ENCODE measurements around the gene TTC39C. TPM values are rescaled to one million over a fixed set of nuclear protein-coding genes. Genes with fewer than 3 reads are reported as not detected.

TTC39C gene
- polyA plus RNA-seq, 3 donors = 4.3 to 29.5 (median 8.3) TPM

DNA sequence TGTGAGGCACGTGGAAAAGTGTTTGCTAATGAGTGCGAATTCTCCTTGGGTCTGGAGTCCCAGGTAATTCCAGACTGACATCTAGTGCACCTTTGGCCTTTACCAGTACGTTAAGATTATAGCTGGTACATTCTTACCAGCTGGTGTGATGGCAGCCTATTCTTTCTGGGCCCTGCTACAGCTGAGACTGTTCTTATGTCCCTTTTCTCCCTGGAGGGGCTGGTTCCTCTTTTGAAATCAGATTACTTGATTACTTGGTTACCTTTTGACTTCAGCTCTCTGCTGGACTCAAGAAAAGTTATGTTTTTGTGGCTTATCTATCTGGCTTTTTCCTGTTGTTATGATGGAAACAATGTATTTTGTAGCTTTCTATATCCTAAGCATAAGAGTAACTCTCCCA, 138.8 kb downstream of the TTC39C start:
- H3K36me3 ChIP-seq (replicated peaks in 1 of 2; ENCODE audit: control insufficient read depth in 1 of 2, insufficient read depth in 2 of 2, low read length in 2 of 2) = peaks cover 4 to 39% of the 10 kb centered on the region in 2 donors
- Mint-ChIP-seq H3K4me1 (no peaks in the 10 kb centered on the region), H3K27me3 (ENCODE audit: low read depth in 3 of 3) (peaks cover 0 to 1% (median 0%) of the 10 kb centered on the region in 3 donors), H3K36me3 (peaks cover 40 to 47% of the 10 kb centered on the region in 2 donors), H3K9me3 (peaks cover 0 to 4% (median 0%) of the 10 kb centered on the region in 7 donors), H3K4me3 (no peak overlapping the region), H3K27ac (no peak overlapping the region)
- TF ChIP-seq, protein P1, sequence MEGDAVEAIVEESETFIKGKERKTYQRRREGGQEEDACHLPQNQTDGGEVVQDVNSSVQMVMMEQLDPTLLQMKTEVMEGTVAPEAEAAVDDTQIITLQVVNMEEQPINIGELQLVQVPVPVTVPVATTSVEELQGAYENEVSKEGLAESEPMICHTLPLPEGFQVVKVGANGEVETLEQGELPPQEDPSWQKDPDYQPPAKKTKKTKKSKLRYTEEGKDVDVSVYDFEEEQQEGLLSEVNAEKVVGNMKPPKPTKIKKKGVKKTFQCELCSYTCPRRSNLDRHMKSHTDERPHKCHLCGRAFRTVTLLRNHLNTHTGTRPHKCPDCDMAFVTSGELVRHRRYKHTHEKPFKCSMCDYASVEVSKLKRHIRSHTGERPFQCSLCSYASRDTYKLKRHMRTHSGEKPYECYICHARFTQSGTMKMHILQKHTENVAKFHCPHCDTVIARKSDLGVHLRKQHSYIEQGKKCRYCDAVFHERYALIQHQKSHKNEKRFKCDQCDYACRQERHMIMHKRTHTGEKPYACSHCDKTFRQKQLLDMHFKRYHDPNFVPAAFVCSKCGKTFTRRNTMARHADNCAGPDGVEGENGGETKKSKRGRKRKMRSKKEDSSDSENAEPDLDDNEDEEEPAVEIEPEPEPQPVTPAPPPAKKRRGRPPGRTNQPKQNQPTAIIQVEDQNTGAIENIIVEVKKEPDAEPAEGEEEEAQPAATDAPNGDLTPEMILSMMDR (IDR thresholded peaks at IDR 0.05) = no peak
- no peaks in the 10 kb centered on the region for H4K20me1 ChIP-seq (ENCODE audit: insufficient read depth, low read length)
- no peaks in the 10 kb centered on the region for H3K79me2 ChIP-seq (ENCODE audit: insufficient read depth, low read length)
- intact Hi-C loops (cut with micrococcal nuclease) = no loop called here
- no peak overlapping the region for H3K4me2 ChIP-seq (replicated peaks; ENCODE audit: extremely low read depth, low read length, poor library complexity, severe bottlenecking)
- H3K4me1 ChIP-seq (ENCODE audit: control insufficient read depth in 1 of 2, insufficient read depth in 2 of 2, low read length in 2 of 2) = no peaks in the 10 kb centered on the region
- no peak overlapping the region for H2AFZ ChIP-seq (ENCODE audit: insufficient read depth, low read depth, low read length, poor library complexity, severe bottlenecking)
- H3K27me3 ChIP-seq (ENCODE audit: control insufficient read depth in 2 of 2, insufficient read depth in 2 of 2, low read length in 2 of 2) = no peaks in the 10 kb centered on the region
- no peak overlapping the region for H3K9ac ChIP-seq (ENCODE audit: insufficient read depth, low read length, poor library complexity, severe bottlenecking)
- H3K27ac ChIP-seq (ENCODE audit: low read depth in 1 of 2, low read length in 2 of 2) = no peak overlapping the region
- no peak overlapping the region for H3K4me3 ChIP-seq (replicated peaks in 1 of 3; ENCODE audit: low read depth in 2 of 3, low read length in 3 of 3)
- DNase-seq = no peak
- WGBS (ENCODE audit: insufficient coverage) = 100% methylated on average over 2 of the region's 3 CpGs
- no peaks in the 10 kb centered on the region for H3K9me3 ChIP-seq (replicated peaks in 1 of 2; ENCODE audit: control insufficient read depth in 1 of 2, insufficient read depth in 1 of 2, low read length in 2 of 2)

GRCh38 chr18:24157855-24158254, 143.3 kb downstream of the TTC39C start:
- Mint-ChIP-seq H3K9me3 (no peaks in the 10 kb centered on the region), H3K4me1 (no peaks in the 10 kb centered on the region), H3K27me3 (ENCODE audit: low read depth in 3 of 3) (peaks cover 0 to 1% (median 0%) of the 10 kb centered on the region in 3 donors), H3K36me3 (peaks cover 57 to 60% of the 10 kb centered on the region in 2 donors), H3K4me3 (no peak overlapping the region), H3K27ac (no peak overlapping the region)
- no peaks in the 10 kb centered on the region for H3K9me3 ChIP-seq (replicated peaks in 1 of 2; ENCODE audit: control insufficient read depth in 1 of 2, insufficient read depth in 1 of 2, low read length in 2 of 2)
- H3K4me2 ChIP-seq (replicated peaks; ENCODE audit: extremely low read depth, low read length, poor library complexity, severe bottlenecking) = no peak overlapping the region
- no peaks in the 10 kb centered on the region for H3K79me2 ChIP-seq (ENCODE audit: insufficient read depth, low read length)
- H3K4me3 ChIP-seq (replicated peaks in 1 of 3; ENCODE audit: low read depth in 2 of 3, low read length in 3 of 3) = no peak overlapping the region
- H3K9ac ChIP-seq (ENCODE audit: insufficient read depth, low read length, poor library complexity, severe bottlenecking) = no peak overlapping the region
- H4K20me1 ChIP-seq (ENCODE audit: insufficient read depth, low read length) = no peaks in the 10 kb centered on the region
- TF ChIP-seq, protein P1 (IDR thresholded peaks at IDR 0.05) = no peak
- DNase-seq = no peak
- intact Hi-C loops (cut with micrococcal nuclease) = no loop called here
- WGBS (ENCODE audit: insufficient coverage) = 93% methylated on average over 2 of the region's 3 CpGs
- H3K27me3 ChIP-seq (ENCODE audit: control insufficient read depth in 2 of 2, insufficient read depth in 2 of 2, low read length in 2 of 2) = no peaks in the 10 kb centered on the region
- H3K4me1 ChIP-seq (ENCODE audit: control insufficient read depth in 1 of 2, insufficient read depth in 2 of 2, low read length in 2 of 2) = no peaks in the 10 kb centered on the region
- H3K27ac ChIP-seq (ENCODE audit: low read depth in 1 of 2, low read length in 2 of 2) = no peak overlapping the region
- no peak overlapping the region for H2AFZ ChIP-seq (ENCODE audit: insufficient read depth, low read depth, low read length, poor library complexity, severe bottlenecking)
- H3K36me3 ChIP-seq (replicated peaks in 1 of 2; ENCODE audit: control insufficient read depth in 1 of 2, insufficient read depth in 2 of 2, low read length in 2 of 2) = peaks cover 23 to 80% of the 10 kb centered on the region in 2 donors

Data from CD14-positive monocyte (primary cell).